GM23248 (cell line): ENCODE data around the gene PIP4K2C.

Experiments used
- EZH2 ChIP-seq: fragments of 200-600 bp; sonication (generic); IDR thresholded peaks from 2 replicates; pipeline ENCODE4 v1.6.1; 2018; ENCODE audit warnings: antibody characterized with exemption, mild to moderate bottlenecking; ENCODE audit not compliant: insufficient read depth, poor library complexity, severe bottlenecking
- EZH2phosphoT487 ChIP-seq: fragments of 200-600 bp; sonication (generic); IDR thresholded peaks from 2 replicates; pipeline ENCODE4 v1.6.1; 2018; ENCODE audit warnings: antibody characterized with exemption, moderate library complexity, mild to moderate bottlenecking, low read depth; ENCODE audit not compliant: insufficient read depth

DNA sequence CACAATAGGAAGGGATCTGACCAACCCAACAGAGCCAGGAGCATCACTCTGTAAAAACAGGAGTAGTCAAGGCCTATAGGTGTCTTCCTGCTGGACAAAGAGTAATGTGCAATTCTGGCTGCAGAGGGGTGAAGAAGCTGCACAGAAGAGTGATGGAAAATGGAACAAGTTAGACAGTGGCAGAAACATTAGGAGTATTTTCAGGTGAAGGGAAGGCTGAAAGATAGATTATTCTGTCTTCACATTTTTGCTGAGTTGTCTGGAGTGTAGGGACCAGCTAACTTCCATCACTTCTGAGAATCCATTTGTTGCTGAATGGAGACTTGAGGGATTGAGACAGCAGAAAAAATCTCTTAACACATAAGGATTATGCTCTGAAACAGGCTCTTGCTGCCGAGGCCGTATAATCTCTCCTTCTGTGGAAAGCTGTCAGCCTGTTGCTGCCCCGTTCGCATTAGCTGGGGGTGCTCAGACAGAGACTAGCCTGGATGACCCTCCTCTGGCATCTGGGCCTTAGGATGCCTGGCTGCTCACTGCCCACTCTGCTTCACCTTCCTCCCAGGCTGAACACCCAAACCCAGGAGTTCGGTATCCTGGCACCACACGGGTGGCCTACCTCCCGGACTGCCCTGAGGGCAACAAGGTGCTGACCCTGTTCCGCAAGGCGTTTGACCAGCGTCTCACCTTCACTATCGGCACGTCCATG, 17.1 kb downstream of the PIP4K2C start:
- TF ChIP-seq EZH2 (no peak), EZH2phosphoT487 (no peak)
